ENCODE data around the gene H6PD. TPM values are rescaled to one million over a fixed set of nuclear protein-coding genes. Genes with fewer than 3 reads are reported as not detected.
A peak's percentile ranks its signal among the peaks of the same experiment; 100 is the strongest.

Gene H6PD
- total and polyA plus RNA-seq, 2 experiments from 2014 or later = 1.2 to 4.7 TPM

GRCh38 chr1:9235096-9235459 is 504 bp downstream of the H6PD start:
- ATAC-seq (no peak), DNase-seq (ENCODE audit: low spot score) (peak; percentile 71)
- TF ChIP-seq JUNB (IDR thresholded peaks at IDR 0.05; ENCODE audit: unreplicated experiment) = no peak
- TF ChIP-seq EZH2phosphoT487 (IDR thresholded peaks at IDR 0.05; ENCODE audit: unreplicated experiment) = no peak
- Histone ChIP-seq H3K4me2 (peak overlapping the region; percentile 87), H3K4me1 (ENCODE audit: insufficient read depth) (peaks cover 8% of the 10 kb centered on the region), H2AFZ (peak overlapping the region; percentile 94), H3K79me2 (replicated peaks; ENCODE audit: insufficient read depth) (no peaks in the 10 kb centered on the region), H3F3A (replicated peaks; ENCODE audit: low read depth) (peaks cover 4% of the 10 kb centered on the region; the same call in 1 of the 2 replicates), H3K27ac (ENCODE audit: low read depth) (peak overlapping the region; percentile 55; the same call in 1 of the 2 replicates), H3K36me3 (ENCODE audit: insufficient read depth) (no peaks in the 10 kb centered on the region), H3K9me2 (ENCODE audit: insufficient read depth) (no peaks in the 10 kb centered on the region), H3K27me3 (ENCODE audit: insufficient read depth) (no peaks in the 10 kb centered on the region), H3K4me3 (peak overlapping the region; percentile 73), H4K20me1 (replicated peaks; ENCODE audit: insufficient read depth) (no peaks in the 10 kb centered on the region)
- Mint-ChIP-seq H3K27ac (no peak overlapping the region), H3K4me1 (peaks cover 17% of the 10 kb centered on the region), H3K27me3 (ENCODE audit: insufficient read depth, low read depth, poor library complexity) (peaks cover 5% of the 10 kb centered on the region), H3K4me3 (peak overlapping the region; percentile 79), H3K9me3 (no peaks in the 10 kb centered on the region), H3K36me3 (ENCODE audit: low read depth) (no peaks in the 10 kb centered on the region; the same call in 2 of the 3 replicates)

GRCh38 chr1:9235560-9235959 is 986 bp downstream of the H6PD start:
- Histone ChIP-seq H3K9me2 (ENCODE audit: insufficient read depth) (no peaks in the 10 kb centered on the region), H3K4me1 (ENCODE audit: insufficient read depth) (peaks cover 13% of the 10 kb centered on the region), H3K27me3 (ENCODE audit: insufficient read depth) (no peaks in the 10 kb centered on the region), H3K36me3 (ENCODE audit: insufficient read depth) (no peaks in the 10 kb centered on the region), H3K79me2 (replicated peaks; ENCODE audit: insufficient read depth) (no peaks in the 10 kb centered on the region), H3K4me2 (peak overlapping the region; percentile 87), H2AFZ (no peak overlapping the region; the same call in 1 of the 2 replicates), H3K27ac (ENCODE audit: low read depth) (no peak overlapping the region), H4K20me1 (replicated peaks; ENCODE audit: insufficient read depth) (no peaks in the 10 kb centered on the region), H3F3A (replicated peaks; ENCODE audit: low read depth) (peaks cover 4% of the 10 kb centered on the region; the same call in 1 of the 2 replicates), H3K4me3 (peak overlapping the region; percentile 73)
- no peak for TF ChIP-seq CREB1 (CRISPR knock-in tag; IDR thresholded peaks at IDR 0.05; ENCODE audit: low read depth)
- TF ChIP-seq, protein P1, sequence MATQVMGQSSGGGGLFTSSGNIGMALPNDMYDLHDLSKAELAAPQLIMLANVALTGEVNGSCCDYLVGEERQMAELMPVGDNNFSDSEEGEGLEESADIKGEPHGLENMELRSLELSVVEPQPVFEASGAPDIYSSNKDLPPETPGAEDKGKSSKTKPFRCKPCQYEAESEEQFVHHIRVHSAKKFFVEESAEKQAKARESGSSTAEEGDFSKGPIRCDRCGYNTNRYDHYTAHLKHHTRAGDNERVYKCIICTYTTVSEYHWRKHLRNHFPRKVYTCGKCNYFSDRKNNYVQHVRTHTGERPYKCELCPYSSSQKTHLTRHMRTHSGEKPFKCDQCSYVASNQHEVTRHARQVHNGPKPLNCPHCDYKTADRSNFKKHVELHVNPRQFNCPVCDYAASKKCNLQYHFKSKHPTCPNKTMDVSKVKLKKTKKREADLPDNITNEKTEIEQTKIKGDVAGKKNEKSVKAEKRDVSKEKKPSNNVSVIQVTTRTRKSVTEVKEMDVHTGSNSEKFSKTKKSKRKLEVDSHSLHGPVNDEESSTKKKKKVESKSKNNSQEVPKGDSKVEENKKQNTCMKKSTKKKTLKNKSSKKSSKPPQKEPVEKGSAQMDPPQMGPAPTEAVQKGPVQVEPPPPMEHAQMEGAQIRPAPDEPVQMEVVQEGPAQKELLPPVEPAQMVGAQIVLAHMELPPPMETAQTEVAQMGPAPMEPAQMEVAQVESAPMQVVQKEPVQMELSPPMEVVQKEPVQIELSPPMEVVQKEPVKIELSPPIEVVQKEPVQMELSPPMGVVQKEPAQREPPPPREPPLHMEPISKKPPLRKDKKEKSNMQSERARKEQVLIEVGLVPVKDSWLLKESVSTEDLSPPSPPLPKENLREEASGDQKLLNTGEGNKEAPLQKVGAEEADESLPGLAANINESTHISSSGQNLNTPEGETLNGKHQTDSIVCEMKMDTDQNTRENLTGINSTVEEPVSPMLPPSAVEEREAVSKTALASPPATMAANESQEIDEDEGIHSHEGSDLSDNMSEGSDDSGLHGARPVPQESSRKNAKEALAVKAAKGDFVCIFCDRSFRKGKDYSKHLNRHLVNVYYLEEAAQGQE (IDR thresholded peaks at IDR 0.05; ENCODE audit: unreplicated experiment) = no peak
- no peak for TF ChIP-seq ZNF462 (CRISPR knock-in tag; IDR thresholded peaks at IDR 0.05)
- Mint-ChIP-seq H3K9me3 (no peaks in the 10 kb centered on the region), H3K4me1 (peaks cover 21% of the 10 kb centered on the region), H3K27me3 (ENCODE audit: insufficient read depth, low read depth, poor library complexity) (peaks cover 5% of the 10 kb centered on the region), H3K4me3 (peak overlapping the region; percentile 79), H3K27ac (no peak overlapping the region), H3K36me3 (ENCODE audit: low read depth) (no peaks in the 10 kb centered on the region; the same call in 2 of the 3 replicates)
- ATAC-seq (no peak), DNase-seq (ENCODE audit: low spot score) (no peak)
